OCI-LY3 (cell line): Measurements from ENCODE around the gene FXYD5.

Experiments
- EZH2phosphoT487 ChIP-seq: fragments of 200-600 bp; shearing (Covaris generic); IDR thresholded peaks from 2 replicates; pipeline ENCODE4 v1.6.1; 2018; ENCODE audit warnings: antibody characterized with exemption, mixed run types, low read depth
- TF ChIP-seq, protein P1 (sequence below): fragments of 200-600, 300-600 bp; sonication (generic); IDR thresholded peaks from 2 replicates; pipeline ENCODE4 v1.5.1; 2014; ENCODE audit warnings: antibody characterized with exemption, low read length, low read depth

DNA sequence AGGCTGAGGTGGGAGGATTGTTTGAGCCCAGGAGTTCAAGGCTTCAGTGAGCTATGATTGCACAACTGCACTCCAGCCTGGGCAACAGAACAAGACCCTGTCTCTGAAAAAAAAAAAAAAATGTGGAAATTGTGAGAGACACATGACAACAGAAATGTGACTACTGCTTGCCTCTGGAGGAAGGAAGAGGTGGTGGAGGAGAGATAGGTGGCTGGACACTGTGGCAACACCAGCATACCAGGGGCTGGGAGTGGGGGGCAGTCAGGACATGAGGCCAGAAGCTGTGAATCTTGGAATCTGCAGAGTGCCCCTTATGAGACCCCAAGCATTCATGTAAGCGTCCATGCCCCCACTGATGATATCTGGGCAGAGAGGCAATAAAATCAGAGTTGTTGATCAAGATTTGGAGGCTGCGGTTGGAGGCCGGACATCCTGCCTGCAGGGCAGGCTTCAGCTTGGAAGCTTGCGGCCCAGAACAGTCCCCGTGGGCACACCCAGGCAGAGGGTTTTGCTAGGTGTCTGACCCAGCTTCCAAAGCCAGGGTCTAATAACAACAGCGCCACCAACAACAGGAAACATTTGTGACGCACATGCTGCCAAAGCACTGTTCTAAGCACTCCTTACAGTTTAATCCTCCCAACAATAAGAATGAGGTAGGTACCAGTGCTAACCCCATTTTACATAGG is 57.2 kb downstream of the FXYD5 start:
- TF ChIP-seq, protein P1, sequence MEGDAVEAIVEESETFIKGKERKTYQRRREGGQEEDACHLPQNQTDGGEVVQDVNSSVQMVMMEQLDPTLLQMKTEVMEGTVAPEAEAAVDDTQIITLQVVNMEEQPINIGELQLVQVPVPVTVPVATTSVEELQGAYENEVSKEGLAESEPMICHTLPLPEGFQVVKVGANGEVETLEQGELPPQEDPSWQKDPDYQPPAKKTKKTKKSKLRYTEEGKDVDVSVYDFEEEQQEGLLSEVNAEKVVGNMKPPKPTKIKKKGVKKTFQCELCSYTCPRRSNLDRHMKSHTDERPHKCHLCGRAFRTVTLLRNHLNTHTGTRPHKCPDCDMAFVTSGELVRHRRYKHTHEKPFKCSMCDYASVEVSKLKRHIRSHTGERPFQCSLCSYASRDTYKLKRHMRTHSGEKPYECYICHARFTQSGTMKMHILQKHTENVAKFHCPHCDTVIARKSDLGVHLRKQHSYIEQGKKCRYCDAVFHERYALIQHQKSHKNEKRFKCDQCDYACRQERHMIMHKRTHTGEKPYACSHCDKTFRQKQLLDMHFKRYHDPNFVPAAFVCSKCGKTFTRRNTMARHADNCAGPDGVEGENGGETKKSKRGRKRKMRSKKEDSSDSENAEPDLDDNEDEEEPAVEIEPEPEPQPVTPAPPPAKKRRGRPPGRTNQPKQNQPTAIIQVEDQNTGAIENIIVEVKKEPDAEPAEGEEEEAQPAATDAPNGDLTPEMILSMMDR = peak; percentile 42
- TF ChIP-seq EZH2phosphoT487 = no peak
